ENCODE data around the gene BBOX1.
"Not testable (repeated sequence)": the region's sequence is repeated elsewhere in the genome, so short reads cannot be mapped to it uniquely, and the experiment has no call there.

BBOX1 gene

GRCh38 chr11:27040302-27041115, at the start of gene BBOX1:
Gene BBOX1 (plus strand): TSS chr11:27040815. CDS start chr11:27055431, 14,616 bp downstream.
- DNase-seq (ENCODE audit: low read depth in 3 of 3) = no peak

- no peak for DNase-seq (ENCODE audit: low read depth in 3 of 3)
Observed at GRCh38 chr11:26992031-26992541, 48.5 kb upstream of the BBOX1 start.

GRCh38 chr11:26993965-26994457, 46.6 kb upstream of the BBOX1 start, which contains the start of gene FIBIN:
Gene FIBIN (plus strand): TSS chr11:26994112. CDS start chr11:26994527, 415 bp downstream.
- no peak for DNase-seq (ENCODE audit: low read depth in 3 of 3)

GRCh38 chr11:26994631-26995095, 46.0 kb upstream of the BBOX1 start:
- no peak for DNase-seq (ENCODE audit: low read depth in 3 of 3)

GRCh38 chr11:26995701-26996460, 44.7 kb upstream of the BBOX1 start:
- no peak for DNase-seq (ENCODE audit: low read depth in 3 of 3)

- no peak for DNase-seq (ENCODE audit: low read depth in 3 of 3)
Observed at GRCh38 chr11:26997378-26997777, 43.2 kb upstream of the BBOX1 start.

GRCh38 chr11:27001136-27001730, 39.4 kb upstream of the BBOX1 start:
- DNase-seq (ENCODE audit: low read depth in 3 of 3) = not testable (repeated sequence)

- no peak for DNase-seq (ENCODE audit: low read depth in 3 of 3)
Observed at GRCh38 chr11:27002431-27002830, 38.2 kb upstream of the BBOX1 start.

GRCh38 chr11:27002838-27003237, 37.8 kb upstream of the BBOX1 start:
- DNase-seq (ENCODE audit: low read depth in 3 of 3) = no peak

GRCh38 chr11:27004103-27004502, 36.5 kb upstream of the BBOX1 start:
- no peak for DNase-seq (ENCODE audit: low read depth in 3 of 3)

- DNase-seq (ENCODE audit: low read depth in 3 of 3) = no peak
Observed at GRCh38 chr11:27008811-27009535, 31.6 kb upstream of the BBOX1 start.

GRCh38 chr11:27011560-27012233, 28.9 kb upstream of the BBOX1 start:
- no peak for DNase-seq (ENCODE audit: low read depth in 3 of 3)

- DNase-seq (ENCODE audit: low read depth in 3 of 3) = no peak
Observed at GRCh38 chr11:27012234-27012921, 28.2 kb upstream of the BBOX1 start.

- DNase-seq (ENCODE audit: low read depth in 3 of 3) = no peak
Observed at GRCh38 chr11:27013781-27014361, 26.7 kb upstream of the BBOX1 start.

- no peak for DNase-seq (ENCODE audit: low read depth in 3 of 3)
Observed at GRCh38 chr11:27018902-27019529, 21.6 kb upstream of the BBOX1 start.

GRCh38 chr11:27020751-27021150, 19.9 kb upstream of the BBOX1 start:
- DNase-seq (ENCODE audit: low read depth in 3 of 3) = no peak

GRCh38 chr11:27022659-27023251, 17.9 kb upstream of the BBOX1 start:
- DNase-seq (ENCODE audit: low read depth in 3 of 3) = no peak

- DNase-seq (ENCODE audit: low read depth in 3 of 3) = no peak
Observed at GRCh38 chr11:27024865-27025264, 15.8 kb upstream of the BBOX1 start.

Data from stimulated activated CD4-positive, alpha-beta T cell treated with anti-CD3 and anti-CD28 coated beads, TNF-alpha, amount 100 ng/mL, for 24 hours (primary cell).